ENCODE data around the gene MSTN. TPM values are rescaled to one million over a fixed set of nuclear protein-coding genes. Genes with fewer than 3 reads are reported as not detected.
"Not testable (repeated sequence)": the region's sequence is repeated elsewhere in the genome, so short reads cannot be mapped to it uniquely, and the experiment has no call there.

MSTN gene
- total and polyA plus RNA-seq, 8 donors: 0.08 to 0.66 (median 0.09) TPM; not detected in 3

- 2 to 8% methylated on average over 1 of the region's 1 CpG for WGBS, 2 donors
- ATAC-seq (no peak), DNase-seq (no peak), FAIRE-seq (no peak)
- Histone ChIP-seq H3K36me3 (no peaks in the 10 kb centered on the region), H3K27me3 (no peaks in the 10 kb centered on the region), H3K4me1 (no peaks in the 10 kb centered on the region), H3K9me3 (no peaks in the 10 kb centered on the region), H3K27ac (no peak overlapping the region), H3K4me3 (no peak overlapping the region)
- TF ChIP-seq, protein P1, sequence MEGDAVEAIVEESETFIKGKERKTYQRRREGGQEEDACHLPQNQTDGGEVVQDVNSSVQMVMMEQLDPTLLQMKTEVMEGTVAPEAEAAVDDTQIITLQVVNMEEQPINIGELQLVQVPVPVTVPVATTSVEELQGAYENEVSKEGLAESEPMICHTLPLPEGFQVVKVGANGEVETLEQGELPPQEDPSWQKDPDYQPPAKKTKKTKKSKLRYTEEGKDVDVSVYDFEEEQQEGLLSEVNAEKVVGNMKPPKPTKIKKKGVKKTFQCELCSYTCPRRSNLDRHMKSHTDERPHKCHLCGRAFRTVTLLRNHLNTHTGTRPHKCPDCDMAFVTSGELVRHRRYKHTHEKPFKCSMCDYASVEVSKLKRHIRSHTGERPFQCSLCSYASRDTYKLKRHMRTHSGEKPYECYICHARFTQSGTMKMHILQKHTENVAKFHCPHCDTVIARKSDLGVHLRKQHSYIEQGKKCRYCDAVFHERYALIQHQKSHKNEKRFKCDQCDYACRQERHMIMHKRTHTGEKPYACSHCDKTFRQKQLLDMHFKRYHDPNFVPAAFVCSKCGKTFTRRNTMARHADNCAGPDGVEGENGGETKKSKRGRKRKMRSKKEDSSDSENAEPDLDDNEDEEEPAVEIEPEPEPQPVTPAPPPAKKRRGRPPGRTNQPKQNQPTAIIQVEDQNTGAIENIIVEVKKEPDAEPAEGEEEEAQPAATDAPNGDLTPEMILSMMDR (IDR thresholded peaks at IDR 0.05): no peak
- intact Hi-C loops (cut with DNase I): no loop called here
These were observed 30.4 kb downstream of the MSTN start for GRCh38 chr2:190031969-190032618.

- no peaks in the 10 kb centered on the region for H3K4me1 ChIP-seq
- intact Hi-C loops (cut with DNase I): no loop called here
- ATAC-seq (no peak), FAIRE-seq (no peak), DNase-seq (no peak)
- H3K9me3 ChIP-seq: no peaks in the 10 kb centered on the region
- H3K4me3 ChIP-seq: no peak overlapping the region
- WGBS, 2 donors: 28 to 34% methylated on average over 5 of the region's 5 CpGs
- H3K27me3 ChIP-seq: no peaks in the 10 kb centered on the region
- H3K36me3 ChIP-seq: no peaks in the 10 kb centered on the region
- TF ChIP-seq, protein P1 (IDR thresholded peaks at IDR 0.05): peak in 2 of 4 donors; percentile 21 to 22
- H3K27ac ChIP-seq: no peak overlapping the region
These were observed 38.7 kb downstream of the MSTN start for GRCh38 chr2:190023860-190024259.

GRCh38 chr2:190020720-190021119 lies 41.8 kb downstream of the MSTN start:
- no peaks in the 10 kb centered on the region for H3K27me3 ChIP-seq
- DNase-seq: no peak
- TF ChIP-seq, protein P1 (IDR thresholded peaks at IDR 0.05): no peak
- intact Hi-C loops (cut with DNase I): no loop called here
- no peaks in the 10 kb centered on the region for H3K9me3 ChIP-seq
- H3K36me3 ChIP-seq: no peaks in the 10 kb centered on the region
- no peak for FAIRE-seq
- H3K4me3 ChIP-seq: no peak overlapping the region
- no peak for ATAC-seq
- H3K27ac ChIP-seq: no peak overlapping the region
- H3K4me1 ChIP-seq: no peaks in the 10 kb centered on the region

- TF ChIP-seq, protein P1 (IDR thresholded peaks at IDR 0.05): no peak
- DNase-seq: no peak
- no peak overlapping the region for H3K4me3 ChIP-seq
- FAIRE-seq: no peak
- ATAC-seq: no peak
- intact Hi-C loops (cut with DNase I): no loop called here
- H3K9me3 ChIP-seq: no peaks in the 10 kb centered on the region
- no peaks in the 10 kb centered on the region for H3K36me3 ChIP-seq
- H3K27me3 ChIP-seq: no peaks in the 10 kb centered on the region
- no peaks in the 10 kb centered on the region for H3K4me1 ChIP-seq
- WGBS, 2 donors: 92 to 98% methylated on average over 1 of the region's 1 CpG
- no peak overlapping the region for H3K27ac ChIP-seq
These were observed 44.7 kb downstream of the MSTN start for GRCh38 chr2:190017837-190018236.

DNA sequence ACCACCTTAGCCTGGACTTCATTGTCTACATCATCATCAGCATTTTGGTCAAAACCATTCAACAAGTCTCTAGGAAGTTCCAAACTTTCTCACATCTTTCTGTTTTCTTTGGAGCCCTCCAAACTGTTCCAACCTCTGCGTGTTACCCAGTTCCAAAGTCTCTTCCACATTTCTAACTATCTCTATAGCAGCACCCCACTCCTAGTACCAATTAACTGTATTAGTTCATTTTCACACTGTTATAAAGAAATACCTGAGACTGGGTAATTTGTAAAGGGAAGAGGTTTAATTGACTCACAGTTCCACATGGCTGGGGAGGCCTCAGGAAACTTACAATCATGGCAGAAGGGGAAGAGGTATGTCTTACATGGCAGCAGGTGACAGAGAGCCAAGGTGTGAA lies 46.6 kb downstream of the MSTN start:
- intact Hi-C loops (cut with DNase I); H3K36me3 ChIP-seq; ATAC-seq; DNase-seq; H3K4me3 ChIP-seq; H3K9me3 ChIP-seq; H3K4me1 ChIP-seq; H3K27ac ChIP-seq; FAIRE-seq; H3K27me3 ChIP-seq: not testable (repeated sequence)
- 66 to 69% methylated on average over 1 of the region's 1 CpG for WGBS, 2 donors
